D341Med (cell line): ENCODE measurements around the gene BTBD16.

Source experiments
- DNase-seq: peaks from one replicate; pipeline ENCODE4 v3.0.0; 2012; ENCODE audit warnings: low spot score

BTBD16 gene

GRCh38 chr10:122311716-122312115, 40.6 kb downstream of the BTBD16 start:
- DNase-seq: no peak

GRCh38 chr10:122316224-122316884, 45.3 kb downstream of the BTBD16 start:
- DNase-seq: no peak

GRCh38 chr10:122321960-122322359, 50.9 kb downstream of the BTBD16 start:
- DNase-seq: no peak

GRCh38 chr10:122323189-122323588, 52.1 kb downstream of the BTBD16 start:
- DNase-seq: no peak

GRCh38 chr10:122323941-122324675, 53.0 kb downstream of the BTBD16 start:
- no peak for DNase-seq

- no peak for DNase-seq
These were observed 54.1 kb downstream of the BTBD16 start for GRCh38 chr10:122325235-122325634.

GRCh38 chr10:122326385-122326784, 55.3 kb downstream of the BTBD16 start:
- no peak for DNase-seq

GRCh38 chr10:122326806-122327205, 55.7 kb downstream of the BTBD16 start:
- DNase-seq: no peak

- no peak for DNase-seq
These were observed 56.4 kb downstream of the BTBD16 start for GRCh38 chr10:122327237-122328206.

GRCh38 chr10:122328676-122329075, 57.6 kb downstream of the BTBD16 start:
- DNase-seq: no peak

- no peak for DNase-seq
These were observed 58.3 kb downstream of the BTBD16 start for GRCh38 chr10:122329416-122329815.

GRCh38 chr10:122331100-122331499, 60.0 kb downstream of the BTBD16 start:
- no peak for DNase-seq

GRCh38 chr10:122331615-122332446, 60.7 kb downstream of the BTBD16 start:
- no peak for DNase-seq

- no peak for DNase-seq
These were observed 61.9 kb downstream of the BTBD16 start for GRCh38 chr10:122333037-122333436.

- DNase-seq: no peak
These were observed 65.2 kb downstream of the BTBD16 start for GRCh38 chr10:122336332-122336731.

GRCh38 chr10:122336961-122337360, 65.9 kb downstream of the BTBD16 start:
- DNase-seq: no peak

GRCh38 chr10:122338609-122339441, 67.7 kb downstream of the BTBD16 start:
- no peak for DNase-seq

GRCh38 chr10:122341141-122341810, 70.2 kb downstream of the BTBD16 start:
- no peak for DNase-seq

GRCh38 chr10:122342293-122343134, 71.4 kb downstream of the BTBD16 start:
- DNase-seq: peak; percentile 50
